ENCODE results near the gene CD4.

DNA sequence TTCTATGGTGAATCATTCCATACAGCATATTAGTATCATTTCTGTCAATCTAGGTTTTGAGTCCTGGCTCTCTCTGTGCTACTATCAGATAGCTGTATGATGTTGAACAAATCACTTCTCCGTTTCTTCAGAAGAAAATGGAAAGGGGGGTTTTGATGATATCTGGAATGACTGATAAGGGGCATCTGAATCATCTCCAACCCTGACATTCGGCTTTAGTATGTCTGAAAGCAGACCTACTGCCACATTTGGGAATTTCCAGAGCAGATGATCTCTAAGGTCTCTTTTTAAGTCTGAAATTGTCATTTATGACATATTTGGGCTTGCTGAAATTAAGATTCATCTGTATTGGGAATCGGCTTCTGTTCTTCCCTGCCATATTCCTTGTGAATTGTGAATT lies 46.5 kb upstream of the CD4 start:
- TF ChIP-seq POLR2A (IDR thresholded peaks at IDR 0.05), result no peak
- TF ChIP-seq, protein P1, sequence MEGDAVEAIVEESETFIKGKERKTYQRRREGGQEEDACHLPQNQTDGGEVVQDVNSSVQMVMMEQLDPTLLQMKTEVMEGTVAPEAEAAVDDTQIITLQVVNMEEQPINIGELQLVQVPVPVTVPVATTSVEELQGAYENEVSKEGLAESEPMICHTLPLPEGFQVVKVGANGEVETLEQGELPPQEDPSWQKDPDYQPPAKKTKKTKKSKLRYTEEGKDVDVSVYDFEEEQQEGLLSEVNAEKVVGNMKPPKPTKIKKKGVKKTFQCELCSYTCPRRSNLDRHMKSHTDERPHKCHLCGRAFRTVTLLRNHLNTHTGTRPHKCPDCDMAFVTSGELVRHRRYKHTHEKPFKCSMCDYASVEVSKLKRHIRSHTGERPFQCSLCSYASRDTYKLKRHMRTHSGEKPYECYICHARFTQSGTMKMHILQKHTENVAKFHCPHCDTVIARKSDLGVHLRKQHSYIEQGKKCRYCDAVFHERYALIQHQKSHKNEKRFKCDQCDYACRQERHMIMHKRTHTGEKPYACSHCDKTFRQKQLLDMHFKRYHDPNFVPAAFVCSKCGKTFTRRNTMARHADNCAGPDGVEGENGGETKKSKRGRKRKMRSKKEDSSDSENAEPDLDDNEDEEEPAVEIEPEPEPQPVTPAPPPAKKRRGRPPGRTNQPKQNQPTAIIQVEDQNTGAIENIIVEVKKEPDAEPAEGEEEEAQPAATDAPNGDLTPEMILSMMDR (IDR thresholded peaks at IDR 0.05), result no peak
